ENCODE measurements around the gene PSG1. TPM values are rescaled to one million over a fixed set of nuclear protein-coding genes. Genes with fewer than 3 reads are reported as not detected.
A peak's percentile ranks its signal among the peaks of the same experiment; 100 is the strongest.
"Not testable (repeated sequence)": the region's sequence is repeated elsewhere in the genome, so short reads cannot be mapped to it uniquely, and the experiment has no call there.

Gene PSG1
- polyA plus RNA-seq (2011; rRNA removed) (2.1 and 2.4 TPM in 2 replicates), polyA minus RNA-seq (2011; rRNA and poly(A)+ RNA removed) (0.61 and 1.7 TPM in 2 replicates)

DNA sequence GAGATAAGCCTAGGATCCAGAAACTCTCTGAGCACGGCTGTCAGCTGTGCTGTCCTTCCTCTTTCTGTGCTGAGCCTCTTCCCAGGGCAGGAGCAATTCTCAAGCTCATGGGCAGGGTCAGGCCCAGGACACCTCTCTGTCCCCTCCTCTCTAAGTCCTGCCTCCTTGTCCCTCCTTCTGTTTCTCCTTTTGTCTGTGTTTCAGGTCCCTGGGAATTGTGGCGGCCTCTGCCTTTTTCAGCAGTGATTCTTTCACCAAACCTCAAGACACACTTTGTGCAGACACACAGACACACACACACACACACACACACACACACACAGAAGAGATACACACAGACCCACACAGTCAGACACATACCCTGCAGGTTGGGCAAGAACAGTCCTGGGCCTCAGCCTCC lies at the start of gene PSG1:
Gene PSG1, minus strand, starts transcription at position 101 of the 400 bp plus-strand sequence. CDS start 132 bp downstream, outside the sequence.
- no peaks in the 10 kb centered on the region for H3K27me3 ChIP-seq (ENCODE audit: control insufficient read depth, insufficient read depth, low read length)
- H3K9me3 ChIP-seq (ENCODE audit: control insufficient read depth, insufficient read depth, low read length) = peaks cover 10% of the 10 kb centered on the region
- H3K4me3 ChIP-seq (ENCODE audit: low read depth, low read length) = no peak within 1 kb of the TSS
- ChIA-PET POLR2A (no interaction called here), CTCF (no interaction called here)
- TF ChIP-seq, protein P1, sequence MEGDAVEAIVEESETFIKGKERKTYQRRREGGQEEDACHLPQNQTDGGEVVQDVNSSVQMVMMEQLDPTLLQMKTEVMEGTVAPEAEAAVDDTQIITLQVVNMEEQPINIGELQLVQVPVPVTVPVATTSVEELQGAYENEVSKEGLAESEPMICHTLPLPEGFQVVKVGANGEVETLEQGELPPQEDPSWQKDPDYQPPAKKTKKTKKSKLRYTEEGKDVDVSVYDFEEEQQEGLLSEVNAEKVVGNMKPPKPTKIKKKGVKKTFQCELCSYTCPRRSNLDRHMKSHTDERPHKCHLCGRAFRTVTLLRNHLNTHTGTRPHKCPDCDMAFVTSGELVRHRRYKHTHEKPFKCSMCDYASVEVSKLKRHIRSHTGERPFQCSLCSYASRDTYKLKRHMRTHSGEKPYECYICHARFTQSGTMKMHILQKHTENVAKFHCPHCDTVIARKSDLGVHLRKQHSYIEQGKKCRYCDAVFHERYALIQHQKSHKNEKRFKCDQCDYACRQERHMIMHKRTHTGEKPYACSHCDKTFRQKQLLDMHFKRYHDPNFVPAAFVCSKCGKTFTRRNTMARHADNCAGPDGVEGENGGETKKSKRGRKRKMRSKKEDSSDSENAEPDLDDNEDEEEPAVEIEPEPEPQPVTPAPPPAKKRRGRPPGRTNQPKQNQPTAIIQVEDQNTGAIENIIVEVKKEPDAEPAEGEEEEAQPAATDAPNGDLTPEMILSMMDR (IDR thresholded peaks at IDR 0.05; ENCODE audit: low read depth, low read length) = no peak
- H3K27ac ChIP-seq (ENCODE audit: low read depth, low read length) = no peak within 1 kb of the TSS
- DNase-seq (ENCODE audit: low read depth, low spot score) = no peak

DNA sequence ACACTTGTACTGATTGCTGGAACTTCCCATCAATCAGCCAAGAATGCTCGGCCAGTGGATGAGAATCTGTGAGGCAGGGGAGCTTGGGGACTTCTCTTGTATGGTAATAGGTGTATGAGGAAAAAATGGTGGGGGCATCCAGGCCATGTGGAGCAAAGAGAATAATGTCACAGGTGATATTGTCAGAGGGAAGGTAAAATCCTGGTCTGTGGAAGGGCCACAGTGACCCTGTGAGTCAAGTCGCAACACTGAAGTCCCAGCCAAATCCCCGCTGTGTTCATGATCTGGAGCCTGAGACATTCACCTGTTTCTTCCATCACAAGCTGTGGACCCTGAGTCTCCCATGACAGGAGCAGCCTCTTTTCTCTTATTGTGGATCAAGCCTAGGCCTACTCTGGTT lies 49.4 kb upstream of the PSG1 start:
- H3K9me3 ChIP-seq (ENCODE audit: control insufficient read depth, insufficient read depth, low read length) = no peaks in the 10 kb centered on the region
- DNase-seq (ENCODE audit: low read depth, low spot score) = no peak
- no peak overlapping the region for H3K27ac ChIP-seq (ENCODE audit: low read depth, low read length)
- no peak overlapping the region for H3K4me3 ChIP-seq (ENCODE audit: low read depth, low read length)
- ChIA-PET POLR2A (no interaction called here), CTCF (interaction anchor here (0.6 to 1.4 kb wide), 2 partner anchors 101 to 294 kb away, joined by 3 read pairs; no protein-coding TSS in a partner anchor)
- TF ChIP-seq, protein P1 (IDR thresholded peaks at IDR 0.05; ENCODE audit: low read depth, low read length) = no peak
- no peaks in the 10 kb centered on the region for H3K27me3 ChIP-seq (ENCODE audit: control insufficient read depth, insufficient read depth, low read length)

DNA sequence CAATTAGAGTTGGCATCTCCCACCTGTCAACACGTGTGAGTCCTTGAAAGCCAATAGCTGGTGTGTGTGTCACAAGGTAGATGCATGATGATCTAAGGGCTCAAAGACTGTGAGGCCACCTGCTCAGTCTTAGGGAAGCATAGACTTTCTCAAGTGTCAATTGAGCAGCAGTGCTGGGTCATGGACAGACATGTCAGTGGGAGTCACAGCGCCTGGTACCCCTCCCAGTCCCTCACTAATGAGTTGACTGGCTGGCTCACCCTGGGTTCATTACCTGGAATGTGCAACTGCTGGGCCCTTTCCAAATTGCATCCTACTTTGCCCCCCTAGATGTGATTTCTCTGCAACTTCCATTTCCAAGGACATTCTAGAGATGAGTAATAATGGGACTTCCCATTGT lies 47.3 kb upstream of the PSG1 start:
- Histone ChIP-seq H3K9me3 (ENCODE audit: control insufficient read depth, insufficient read depth, low read length) (no peaks in the 10 kb centered on the region), H3K27ac (ENCODE audit: low read depth, low read length) (no peak overlapping the region), H3K27me3 (ENCODE audit: control insufficient read depth, insufficient read depth, low read length) (no peaks in the 10 kb centered on the region), H3K4me3 (ENCODE audit: low read depth, low read length) (no peak overlapping the region)
- POLR2A ChIA-PET = no interaction called here
- no peak for DNase-seq (ENCODE audit: low read depth, low spot score)
- CTCF ChIA-PET = no interaction called here
- TF ChIP-seq, protein P1 (IDR thresholded peaks at IDR 0.05; ENCODE audit: low read depth, low read length) = no peak

DNA sequence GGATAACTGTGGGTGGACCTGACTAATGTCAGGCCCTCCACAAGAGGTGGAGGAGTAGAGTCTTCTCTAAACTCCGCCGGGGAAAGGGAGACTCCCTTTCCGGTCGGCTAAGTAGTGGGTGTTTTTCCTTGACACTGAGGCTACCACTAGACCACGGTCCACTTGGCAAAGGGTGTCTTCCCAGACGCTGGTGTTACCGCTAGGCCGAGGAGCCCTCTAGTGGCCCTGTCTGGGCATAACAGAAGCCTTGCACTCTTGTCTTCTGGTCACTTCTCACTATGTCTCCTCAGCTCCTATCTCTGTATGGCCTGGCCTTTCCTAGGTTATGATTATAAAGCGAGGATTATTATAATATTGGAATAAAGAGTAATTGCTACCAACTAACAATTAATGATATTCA lies 43.6 kb upstream of the PSG1 start:
- TF ChIP-seq, protein P1 (IDR thresholded peaks at IDR 0.05; ENCODE audit: low read depth, low read length) = peak; percentile 68
- DNase-seq (ENCODE audit: low read depth, low spot score); H3K27me3 ChIP-seq (ENCODE audit: control insufficient read depth, insufficient read depth, low read length); H3K4me3 ChIP-seq (ENCODE audit: low read depth, low read length); POLR2A ChIA-PET; H3K27ac ChIP-seq (ENCODE audit: low read depth, low read length): not testable (repeated sequence)
- H3K9me3 ChIP-seq (ENCODE audit: control insufficient read depth, insufficient read depth, low read length) = peaks cover 13% of the 10 kb centered on the region
- CTCF ChIA-PET = interaction anchor here (0.9 kb wide), 1 partner anchor 38 kb away, joined by 3 read pairs; no protein-coding TSS in a partner anchor

DNA sequence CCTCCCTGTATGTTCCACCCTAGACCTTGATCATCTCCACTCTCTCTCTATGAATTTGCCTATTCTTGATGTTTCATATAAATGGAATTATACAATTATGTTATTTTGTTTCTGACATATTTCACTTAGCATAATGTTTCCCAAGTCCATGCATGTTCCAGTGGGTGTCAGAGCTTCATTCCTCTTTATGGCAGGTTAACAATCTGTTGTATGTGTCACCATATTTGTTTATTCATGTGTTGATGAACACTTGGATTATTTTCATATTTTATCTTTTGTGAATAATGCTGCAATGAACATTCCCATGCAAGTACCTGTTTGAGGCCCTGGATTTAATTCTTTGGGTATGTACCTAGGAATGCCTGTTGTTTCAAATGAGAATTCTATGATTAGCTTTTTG lies 41.5 kb upstream of the PSG1 start:
- CTCF ChIA-PET = interaction anchor here (0.8 kb wide), 1 partner anchor 36 kb away, joined by 4 read pairs; no protein-coding TSS in a partner anchor
- H3K4me3 ChIP-seq (ENCODE audit: low read depth, low read length); H3K27ac ChIP-seq (ENCODE audit: low read depth, low read length); POLR2A ChIA-PET; H3K27me3 ChIP-seq (ENCODE audit: control insufficient read depth, insufficient read depth, low read length); DNase-seq (ENCODE audit: low read depth, low spot score): not testable (repeated sequence)
- H3K9me3 ChIP-seq (ENCODE audit: control insufficient read depth, insufficient read depth, low read length) = peaks cover 13% of the 10 kb centered on the region
